PC-9 (cell line): ENCODE data around the gene PCID2.
A peak's percentile ranks its signal among the peaks of the same experiment; 100 is the strongest.

Experiments used
- EZH2 ChIP-seq: fragments of 200-600 bp; sonication (generic); IDR thresholded peaks from 2 replicates; pipeline ENCODE4 v1.8.0; 2017; ENCODE audit warnings: antibody characterized with exemption, low read depth
- TF ChIP-seq, protein P1 (sequence below): fragments of 200-600 bp; sonication (generic); conservative IDR thresholded peaks from 2 replicates; pipeline ENCODE4 v1.6.1; 2017; ENCODE audit warnings: mixed run types, antibody characterized with exemption, mild to moderate bottlenecking, moderate library complexity

DNA sequence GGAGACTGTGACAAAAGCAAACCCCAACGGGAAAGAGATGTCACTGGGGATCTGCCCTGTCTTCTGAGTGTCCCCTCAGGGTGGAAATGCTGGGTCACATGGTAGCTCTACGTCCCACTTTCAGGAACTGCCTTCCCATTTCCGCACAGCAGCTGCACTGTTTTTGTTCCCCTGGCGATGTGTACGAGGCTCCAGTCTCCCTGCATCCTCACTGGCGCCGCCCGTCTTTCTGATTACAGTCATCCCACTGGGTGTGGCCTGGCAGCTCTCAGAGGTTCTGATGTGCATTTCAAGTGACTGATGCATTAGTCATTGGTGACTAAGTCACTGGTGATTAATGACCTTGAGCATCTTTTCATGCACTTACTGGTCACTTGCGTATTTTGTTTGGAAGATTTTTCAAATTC lies 21.2 kb downstream of the PCID2 start:
- TF ChIP-seq, protein P1, sequence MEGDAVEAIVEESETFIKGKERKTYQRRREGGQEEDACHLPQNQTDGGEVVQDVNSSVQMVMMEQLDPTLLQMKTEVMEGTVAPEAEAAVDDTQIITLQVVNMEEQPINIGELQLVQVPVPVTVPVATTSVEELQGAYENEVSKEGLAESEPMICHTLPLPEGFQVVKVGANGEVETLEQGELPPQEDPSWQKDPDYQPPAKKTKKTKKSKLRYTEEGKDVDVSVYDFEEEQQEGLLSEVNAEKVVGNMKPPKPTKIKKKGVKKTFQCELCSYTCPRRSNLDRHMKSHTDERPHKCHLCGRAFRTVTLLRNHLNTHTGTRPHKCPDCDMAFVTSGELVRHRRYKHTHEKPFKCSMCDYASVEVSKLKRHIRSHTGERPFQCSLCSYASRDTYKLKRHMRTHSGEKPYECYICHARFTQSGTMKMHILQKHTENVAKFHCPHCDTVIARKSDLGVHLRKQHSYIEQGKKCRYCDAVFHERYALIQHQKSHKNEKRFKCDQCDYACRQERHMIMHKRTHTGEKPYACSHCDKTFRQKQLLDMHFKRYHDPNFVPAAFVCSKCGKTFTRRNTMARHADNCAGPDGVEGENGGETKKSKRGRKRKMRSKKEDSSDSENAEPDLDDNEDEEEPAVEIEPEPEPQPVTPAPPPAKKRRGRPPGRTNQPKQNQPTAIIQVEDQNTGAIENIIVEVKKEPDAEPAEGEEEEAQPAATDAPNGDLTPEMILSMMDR = 0 out of 2 replicates have a peak, but pooled peaks have one; percentile 26
- no peak for TF ChIP-seq EZH2
